Activated CD4-positive, alpha-beta T cell treated with anti-CD3 and anti-CD28 coated beads, Interleukin-2, amount 50 U/mL, for 4 hours (primary cell): ENCODE results near the gene MDFI.

Experiments
- DNase-seq, 2 experiments: peaks; one replicate each; pipeline ENCODE4 v3.0.0-alpha.2; 2020

Gene MDFI

DNA sequence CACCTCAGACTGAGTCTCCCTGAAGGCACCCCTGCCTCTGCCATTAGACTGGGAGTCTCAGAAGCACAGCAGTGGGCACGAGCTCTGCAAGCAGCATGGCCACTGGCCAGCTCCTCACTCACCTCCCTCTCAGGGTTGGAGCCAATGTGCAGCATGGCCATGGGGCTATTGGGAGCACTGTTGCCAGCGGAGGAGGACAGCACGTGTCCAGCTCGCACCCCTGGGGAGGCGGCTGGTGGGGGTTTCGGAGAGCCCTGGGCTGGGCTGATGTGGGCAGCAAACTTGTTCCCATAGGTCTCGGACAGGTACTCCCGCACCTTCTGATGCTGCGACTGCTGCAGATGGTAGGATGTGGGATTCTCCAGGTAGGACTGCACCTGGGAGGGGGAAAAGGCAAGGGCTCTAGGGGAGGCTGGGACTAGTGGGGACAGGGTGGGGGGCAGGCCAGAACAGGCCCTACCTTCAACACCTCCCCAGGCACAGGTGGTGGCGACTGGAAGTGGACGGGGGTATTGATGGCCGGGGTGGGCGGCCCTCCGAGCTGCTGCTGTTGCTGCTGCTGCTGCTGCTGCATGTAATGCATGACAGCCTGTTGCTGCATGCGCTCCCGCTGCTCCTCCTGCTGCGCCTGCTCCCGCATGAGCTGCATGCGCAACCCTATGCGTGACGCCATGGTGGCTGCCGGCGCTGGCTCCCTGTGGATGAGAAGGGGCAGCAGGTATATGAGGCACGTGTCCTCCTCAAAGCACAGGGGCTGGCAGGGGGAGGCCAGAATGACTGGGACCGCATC lies 52.5 kb downstream of the MDFI start:
- no peak for DNase-seq

GRCh38 chr6:41691426-41692079 lies 53.3 kb downstream of the MDFI start:
- DNase-seq = no peak

DNA sequence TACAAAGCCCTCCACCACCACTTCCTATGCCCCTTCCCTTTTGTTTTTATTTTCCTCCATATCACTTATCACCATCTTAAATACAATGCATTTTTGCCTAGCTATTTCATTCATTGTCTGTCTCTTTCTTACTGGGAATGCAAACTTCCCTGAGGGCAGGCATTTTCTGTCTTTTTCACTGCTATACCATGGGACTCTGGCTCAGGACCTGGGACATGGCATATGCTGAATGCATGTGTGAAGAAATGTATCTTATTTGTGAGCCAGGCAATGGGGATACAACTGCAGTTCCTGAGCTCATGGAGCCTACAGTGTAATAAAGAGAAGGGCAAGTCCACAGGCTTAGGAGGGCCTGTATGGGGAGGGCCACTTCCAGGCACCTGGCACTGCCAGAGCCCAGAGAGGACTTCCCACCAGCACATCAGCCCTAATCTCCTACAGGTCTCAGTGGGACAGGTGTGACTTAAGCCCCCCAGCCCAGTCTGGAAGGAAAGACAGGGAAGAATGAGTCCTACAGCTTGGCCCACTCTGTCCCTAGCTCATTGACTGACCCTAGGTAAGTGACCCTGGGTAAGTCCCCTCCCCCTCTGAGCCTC lies 53.9 kb downstream of the MDFI start:
- no peak for DNase-seq

- DNase-seq = no peak
Measured at GRCh38 chr6:41692730-41693129, 54.5 kb downstream of the MDFI start.

GRCh38 chr6:41693281-41694240 lies 55.3 kb downstream of the MDFI start:
- DNase-seq = no peak

DNA sequence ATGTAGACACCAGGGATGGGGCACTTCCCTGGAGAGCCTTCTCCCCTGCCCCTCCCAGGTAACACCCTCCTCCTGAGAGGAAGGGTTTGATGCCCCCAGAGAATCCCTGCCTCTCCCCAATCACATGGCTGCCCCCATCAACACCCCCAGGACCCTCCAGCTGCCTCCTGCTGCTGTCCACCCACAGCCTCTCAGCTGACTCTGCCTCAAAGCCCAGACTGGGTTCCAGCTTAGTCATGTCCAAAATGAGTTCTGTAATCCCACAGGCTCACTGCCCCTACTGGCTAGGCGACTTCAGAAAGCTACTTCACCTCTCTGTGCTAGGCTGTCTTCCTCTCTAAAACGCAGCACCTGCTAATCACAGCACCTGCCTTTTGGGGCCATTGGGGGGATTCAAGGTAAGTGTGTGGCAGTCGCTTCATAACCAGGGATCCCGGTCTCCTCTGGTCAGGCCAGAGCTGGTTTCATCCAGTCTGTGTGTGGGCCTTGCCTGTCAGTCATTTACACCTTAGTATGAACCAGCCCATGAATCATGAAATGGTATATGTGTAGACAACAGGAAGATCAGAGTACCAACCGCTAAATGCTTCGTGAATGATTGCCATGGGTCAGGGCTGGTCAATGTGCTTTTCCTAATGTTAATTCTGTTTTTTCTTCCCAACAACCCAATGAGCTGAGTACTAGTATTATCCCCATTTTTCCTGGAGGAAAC lies 56.7 kb downstream of the MDFI start:
- DNase-seq = no peak

DNA sequence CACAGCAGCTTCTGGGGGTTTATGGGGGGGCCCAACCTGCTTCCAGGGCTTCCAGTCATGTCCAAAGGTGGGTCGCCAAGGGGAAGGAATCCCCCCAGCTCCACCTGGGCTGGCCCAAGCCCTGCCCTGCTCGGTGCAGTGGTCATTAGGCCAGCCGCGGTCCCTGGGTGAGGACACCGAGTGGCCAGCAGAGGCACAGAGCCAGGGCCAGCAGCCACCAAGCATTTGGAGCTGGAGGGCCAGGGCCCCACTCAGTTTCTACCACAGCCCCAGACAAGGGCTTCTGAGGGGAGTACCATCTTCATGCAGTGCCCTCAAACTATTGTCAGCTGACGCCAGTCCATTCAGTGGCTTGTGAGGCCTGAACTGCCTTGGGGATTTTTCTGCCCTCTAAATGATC lies 57.6 kb downstream of the MDFI start:
- DNase-seq = no peak

DNA sequence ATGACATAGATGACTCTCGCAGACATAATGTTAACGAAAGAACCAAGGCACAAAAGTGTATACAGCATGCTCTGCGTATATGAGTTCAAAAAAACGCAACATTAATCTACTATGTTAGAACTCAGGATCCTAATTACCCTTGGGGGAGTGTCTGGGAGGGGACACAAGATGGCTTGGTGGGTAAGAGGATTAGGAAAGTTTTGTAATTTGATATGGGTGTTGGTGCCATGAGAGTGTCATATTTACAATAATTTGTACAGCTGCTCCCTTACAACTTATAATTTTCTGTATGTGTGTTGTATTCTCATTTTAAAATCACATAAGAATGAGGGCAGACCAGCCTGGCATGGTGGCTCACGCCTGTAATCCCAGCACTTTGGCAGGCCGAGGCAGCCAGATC lies 58.5 kb downstream of the MDFI start:
- DNase-seq = no peak

GRCh38 chr6:41697861-41698781 lies 59.9 kb downstream of the MDFI start:
- no peak for DNase-seq

DNA sequence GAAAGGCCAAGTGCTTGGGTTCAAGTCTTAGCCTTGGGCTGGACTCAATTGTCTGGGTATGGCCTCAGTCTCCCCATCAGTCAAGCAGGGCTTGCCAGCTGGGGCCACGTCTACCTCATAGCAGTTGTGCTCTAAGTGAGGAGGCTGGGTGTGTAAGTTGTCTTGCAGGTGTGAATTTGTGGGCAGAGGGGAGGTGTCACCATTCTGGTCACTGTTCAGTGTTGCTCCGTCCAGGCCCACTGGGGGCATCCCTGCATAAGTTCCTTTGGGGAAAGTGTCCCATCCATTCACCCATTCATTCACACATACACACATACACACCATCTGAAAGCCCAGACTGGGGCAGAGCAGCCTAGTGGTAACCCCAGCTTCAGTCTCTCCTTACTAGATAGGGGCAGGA lies 60.8 kb downstream of the MDFI start:
- no peak for DNase-seq

GRCh38 chr6:41700463-41701347 lies 62.4 kb downstream of the MDFI start:
- no peak for DNase-seq

DNA sequence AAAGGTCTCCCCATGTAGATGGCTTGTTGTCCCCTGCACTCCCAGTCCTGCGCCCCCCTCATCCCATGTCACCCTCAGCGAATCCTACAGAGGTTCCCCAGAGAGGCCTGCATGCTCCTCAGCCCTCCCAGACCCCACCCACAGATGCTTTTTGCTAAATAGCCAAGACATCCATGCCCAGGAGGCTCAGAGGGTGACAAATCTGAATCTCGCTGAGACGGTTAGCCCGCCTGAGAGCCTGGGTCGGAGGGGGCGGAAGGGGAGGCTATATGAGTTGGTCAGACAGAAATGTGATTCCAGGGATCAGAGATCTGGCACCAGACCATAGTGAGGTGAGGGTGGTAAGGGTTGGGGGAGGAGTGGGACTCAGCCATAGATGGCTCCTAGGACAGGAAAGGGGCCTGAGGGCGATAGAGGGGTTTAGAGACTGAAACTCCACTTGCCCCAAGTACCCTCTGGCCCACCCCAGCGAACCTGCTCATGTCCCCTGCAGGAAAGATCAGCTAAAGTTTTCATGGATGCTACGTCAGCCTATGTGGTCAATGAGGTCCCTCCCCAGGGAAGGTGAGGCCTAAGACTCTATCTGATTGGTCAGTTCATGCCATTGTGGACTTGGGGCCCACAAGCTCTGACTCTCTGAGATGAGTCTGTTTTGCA lies 63.9 kb downstream of the MDFI start:
- DNase-seq = no peak

GRCh38 chr6:41702771-41703494 lies 64.7 kb downstream of the MDFI start:
- DNase-seq = no peak
